ENCODE measurements around the gene CSK.

CSK gene

GRCh38 chr15:74841891-74842373 is 60.1 kb downstream of the CSK start:
- DNase-seq (ENCODE audit: low spot score) (no peak), FAIRE-seq (no peak)

GRCh38 chr15:74842581-74843444 is 60.9 kb downstream of the CSK start, which contains the start of gene ULK3:
ULK3 (minus strand) TSS chr15:74843156; CDS start chr15:74843105, 51 bp downstream.
- FAIRE-seq = no peak
- peak; percentile 55 for DNase-seq (ENCODE audit: low spot score)

GRCh38 chr15:74843445-74843828 is 61.6 kb downstream of the CSK start:
- DNase-seq (ENCODE audit: low spot score) (no peak), FAIRE-seq (no peak)

- FAIRE-seq (no peak), DNase-seq (ENCODE audit: low spot score) (no peak)
These were observed 62.0 kb downstream of the CSK start for GRCh38 chr15:74843891-74844299.

GRCh38 chr15:74844319-74845207 is 62.7 kb downstream of the CSK start:
- FAIRE-seq (no peak), DNase-seq (ENCODE audit: low spot score) (no peak)

- FAIRE-seq (no peak), DNase-seq (ENCODE audit: low spot score) (no peak)
These were observed 63.3 kb downstream of the CSK start for GRCh38 chr15:74845208-74845568.

GRCh38 chr15:74845581-74845980 is 63.7 kb downstream of the CSK start:
- DNase-seq (ENCODE audit: low spot score) (no peak), FAIRE-seq (no peak)

- no peak for DNase-seq (ENCODE audit: low spot score)
- FAIRE-seq = no peak
These were observed 65.6 kb downstream of the CSK start for GRCh38 chr15:74847432-74847831.

GRCh38 chr15:74850393-74850792 is 68.5 kb downstream of the CSK start:
- FAIRE-seq = no peak
- DNase-seq (ENCODE audit: low spot score) = no peak

GRCh38 chr15:74851960-74852359 is 70.1 kb downstream of the CSK start:
- no peak for DNase-seq (ENCODE audit: low spot score)
- no peak for FAIRE-seq
